ENCODE measurements around the gene SYTL3.
"Not testable (repeated sequence)": the region's sequence is repeated elsewhere in the genome, so short reads cannot be mapped to it uniquely, and the experiment has no call there.

Gene SYTL3

GRCh38 chr6:158665332-158665731 lies 15.5 kb downstream of the SYTL3 start:
- no peak for DNase-seq

GRCh38 chr6:158666628-158667359 lies 16.9 kb downstream of the SYTL3 start:
- DNase-seq = peak; percentile 98

GRCh38 chr6:158667360-158667981 lies 17.6 kb downstream of the SYTL3 start:
- DNase-seq = no peak

GRCh38 chr6:158668707-158669103 lies 18.9 kb downstream of the SYTL3 start:
- no peak for DNase-seq

- no peak for DNase-seq
Measured at GRCh38 chr6:158669145-158670035, 19.5 kb downstream of the SYTL3 start.

DNA sequence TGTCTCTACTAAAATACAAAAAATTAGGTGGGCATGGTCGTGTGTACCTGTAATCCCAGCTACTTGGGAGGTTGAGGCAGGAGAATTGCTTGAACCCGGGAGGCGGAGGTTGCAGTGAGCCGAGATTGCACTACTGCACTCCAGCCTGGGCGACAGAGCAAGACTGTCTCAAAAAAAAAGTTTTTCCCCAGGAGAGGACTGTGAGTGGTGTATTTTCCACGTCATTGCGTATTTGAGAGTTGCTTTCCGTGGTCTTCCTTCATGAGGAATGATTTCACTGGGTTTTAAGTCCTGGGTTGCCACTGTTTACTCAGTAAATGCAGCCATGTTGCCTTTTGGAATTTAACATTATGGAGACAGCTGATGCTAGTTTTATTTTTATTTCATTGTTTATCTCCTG lies 22.3 kb downstream of the SYTL3 start:
- not testable (repeated sequence) for DNase-seq

GRCh38 chr6:158672726-158673125 lies 22.9 kb downstream of the SYTL3 start:
- no peak for DNase-seq

DNA sequence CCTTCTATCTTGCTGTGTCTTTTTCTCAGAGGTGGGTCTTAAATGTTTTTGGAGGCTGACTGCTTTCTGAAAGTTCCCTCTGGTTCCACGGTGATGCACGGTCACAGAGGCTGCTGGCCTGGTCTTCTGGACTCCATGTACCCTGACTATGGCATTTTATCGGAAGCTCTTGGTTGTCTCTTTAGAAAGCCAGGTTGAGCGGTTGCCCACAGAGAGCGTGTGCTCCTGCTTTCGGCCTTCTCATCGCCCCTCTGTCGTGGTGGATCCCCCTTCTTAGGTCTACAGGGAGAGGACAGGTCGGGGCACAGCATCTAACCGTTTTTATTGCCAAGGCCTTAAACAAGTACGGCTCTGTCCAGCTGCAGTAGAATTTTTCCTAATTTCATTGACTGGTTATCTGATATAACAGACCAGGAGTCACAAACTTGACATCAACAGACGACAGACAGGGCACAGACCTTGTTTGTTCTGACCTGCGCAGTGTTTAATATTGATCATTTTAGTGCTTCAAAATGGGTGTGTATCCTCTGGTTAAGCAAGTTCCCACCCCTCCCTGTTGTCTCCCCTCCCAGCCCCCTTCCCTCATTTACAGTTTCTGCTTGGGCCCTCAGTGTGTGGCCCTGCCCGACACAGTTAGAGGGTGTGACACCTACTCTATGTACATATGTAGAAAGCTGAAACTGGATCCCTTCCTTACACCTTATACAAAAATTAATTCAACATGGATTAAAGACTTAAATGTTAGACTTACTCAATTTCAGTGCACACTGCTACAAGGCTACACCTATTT lies 24.7 kb downstream of the SYTL3 start:
- DNase-seq = no peak

DNA sequence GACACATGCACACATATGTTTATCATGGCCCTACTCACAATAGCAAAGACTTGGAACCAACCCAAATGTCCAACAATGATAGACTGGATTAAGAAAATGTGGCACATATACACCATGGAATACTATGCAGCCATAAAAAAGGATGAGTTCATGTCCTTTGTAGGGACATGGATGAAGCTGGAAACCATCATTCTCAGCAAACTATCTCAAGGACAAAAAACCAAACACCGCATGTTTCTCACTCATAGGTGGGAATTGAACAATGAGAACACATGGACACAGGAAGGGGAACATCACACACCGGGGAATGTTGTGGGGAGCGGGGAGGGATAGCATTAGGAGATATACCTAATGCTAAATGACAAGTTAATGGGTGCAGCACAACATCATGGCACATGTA lies 27.2 kb downstream of the SYTL3 start:
- DNase-seq = not testable (repeated sequence)

DNA sequence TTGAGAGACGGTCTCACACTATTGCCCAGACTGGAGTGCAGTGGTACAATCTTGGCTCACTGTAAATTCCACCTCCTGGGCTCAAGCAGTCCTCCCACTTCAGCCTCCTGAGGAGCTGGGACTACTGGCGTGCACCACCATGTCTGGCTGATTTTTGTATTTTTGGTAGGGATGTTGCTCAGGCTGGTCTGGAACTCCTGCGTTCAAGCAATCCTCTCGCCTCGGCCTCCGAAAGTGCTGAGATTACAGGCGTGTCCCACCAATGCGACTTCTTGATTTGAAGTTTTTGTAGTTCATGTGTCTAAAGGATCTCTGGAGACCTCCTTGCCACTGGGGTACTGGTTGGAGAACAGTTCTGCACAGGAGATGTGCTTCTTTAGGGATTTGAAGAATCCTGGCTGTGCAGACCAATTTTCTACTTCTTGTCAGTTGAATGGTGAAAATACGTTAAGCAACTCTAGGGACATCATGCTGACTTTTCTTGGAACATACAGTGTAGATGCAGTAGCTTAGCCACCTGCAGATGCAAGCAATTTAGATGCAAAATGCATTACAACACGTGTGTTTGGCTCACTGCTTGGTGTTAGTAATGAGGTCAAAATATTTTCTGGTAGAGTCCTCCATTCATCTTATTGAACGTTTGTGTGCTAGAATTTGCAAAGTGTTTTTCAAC lies 28.2 kb downstream of the SYTL3 start:
- DNase-seq = no peak

- DNase-seq = no peak
Measured at GRCh38 chr6:158680015-158680414, 30.2 kb downstream of the SYTL3 start.

- no peak for DNase-seq
Measured at GRCh38 chr6:158680481-158680880, 30.6 kb downstream of the SYTL3 start.

DNA sequence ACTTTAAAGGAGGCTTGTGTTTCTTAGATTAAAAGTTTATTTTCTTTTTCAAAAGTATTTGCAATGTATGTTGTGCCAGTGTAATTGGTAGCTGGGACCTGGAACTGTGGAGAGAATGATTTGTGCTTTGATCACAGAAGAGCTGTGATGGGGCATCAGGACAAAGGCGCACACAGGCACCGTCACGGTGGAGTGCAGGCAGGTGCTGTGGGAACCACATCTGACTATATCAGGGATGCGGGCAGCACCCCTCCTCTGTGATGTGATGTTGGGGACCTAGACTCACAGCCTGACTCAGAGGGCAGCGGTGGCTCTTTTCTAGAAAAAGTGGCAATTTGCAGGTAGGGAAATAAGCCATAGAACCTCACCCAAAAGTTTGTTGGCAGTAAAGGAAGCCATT lies 34.5 kb downstream of the SYTL3 start:
- DNase-seq = no peak

DNA sequence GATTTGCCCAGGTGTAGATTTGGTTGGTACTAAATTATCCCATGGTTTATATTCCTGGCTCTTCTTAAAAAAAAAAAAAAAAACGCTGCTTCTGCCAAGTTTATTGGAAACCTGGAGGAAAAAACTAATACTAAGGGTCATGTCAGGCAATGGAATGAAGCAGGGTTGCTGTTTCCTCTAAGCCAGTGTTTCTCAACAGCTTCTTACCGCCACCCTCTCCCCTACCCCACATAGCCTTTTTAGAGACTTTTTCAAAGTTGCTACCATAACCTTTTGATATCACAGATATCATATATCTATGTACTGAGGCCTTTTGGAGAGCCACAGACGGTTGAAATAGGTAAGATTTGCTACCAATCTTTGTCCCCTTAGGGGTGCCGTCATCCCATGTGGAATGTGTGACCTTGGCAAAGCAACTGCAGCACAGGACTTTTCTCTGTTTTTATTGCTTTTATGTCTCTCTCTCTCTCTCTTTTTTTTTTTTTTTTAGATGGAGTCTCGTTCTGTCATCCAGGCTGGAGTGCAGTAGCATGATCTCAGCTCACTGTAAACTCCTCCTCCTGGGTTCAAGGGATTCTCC lies 35.0 kb downstream of the SYTL3 start:
- DNase-seq = no peak

DNA sequence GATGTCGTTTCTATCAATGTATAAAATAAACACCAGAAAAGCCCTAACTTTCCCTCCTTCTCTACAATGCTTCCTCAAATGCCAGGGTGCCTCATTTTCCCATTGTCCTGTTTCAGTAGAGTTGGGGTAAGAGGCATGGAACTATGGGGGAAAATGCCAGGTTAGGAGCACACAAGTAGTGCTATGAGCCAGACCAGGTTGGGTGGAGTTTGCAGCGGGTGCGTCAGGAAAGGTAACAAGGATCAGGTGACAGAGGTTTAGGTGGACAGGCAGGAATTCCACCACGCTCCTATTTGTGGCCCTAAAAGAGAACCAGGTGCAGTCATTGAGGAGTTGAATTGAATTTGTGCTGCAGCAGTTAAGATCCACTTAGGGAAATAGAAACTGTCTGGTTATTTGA lies 36.5 kb downstream of the SYTL3 start:
- no peak for DNase-seq

DNA sequence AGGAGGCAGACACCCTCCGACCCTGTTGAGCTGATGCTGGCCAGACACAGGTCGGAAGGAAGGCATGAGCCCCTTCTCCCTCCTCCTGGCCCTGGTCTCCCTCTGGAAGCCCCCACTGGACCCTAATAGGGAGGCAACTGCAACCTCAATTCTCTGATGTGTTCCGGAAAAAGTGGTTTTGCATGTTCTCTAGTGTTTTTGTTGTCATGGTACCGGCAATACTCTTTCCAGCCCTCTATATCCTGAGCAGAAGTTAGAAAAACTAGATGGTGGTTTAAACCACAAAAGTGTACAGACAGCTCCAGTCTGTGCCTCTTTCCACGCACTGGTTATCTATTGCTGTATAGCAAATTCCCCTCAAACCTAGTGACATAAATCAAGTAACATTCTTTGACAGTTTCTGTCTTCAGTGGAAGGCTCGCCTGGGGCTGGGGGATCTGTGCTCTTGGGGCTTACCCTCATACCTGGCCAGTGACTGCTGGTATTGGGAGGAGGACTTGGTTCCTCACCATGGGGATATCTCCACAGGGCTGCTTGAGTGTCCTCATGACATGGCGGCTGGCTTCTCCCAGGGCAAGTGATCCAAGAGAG lies 37.0 kb downstream of the SYTL3 start:
- peak; percentile 34 for DNase-seq

DNA sequence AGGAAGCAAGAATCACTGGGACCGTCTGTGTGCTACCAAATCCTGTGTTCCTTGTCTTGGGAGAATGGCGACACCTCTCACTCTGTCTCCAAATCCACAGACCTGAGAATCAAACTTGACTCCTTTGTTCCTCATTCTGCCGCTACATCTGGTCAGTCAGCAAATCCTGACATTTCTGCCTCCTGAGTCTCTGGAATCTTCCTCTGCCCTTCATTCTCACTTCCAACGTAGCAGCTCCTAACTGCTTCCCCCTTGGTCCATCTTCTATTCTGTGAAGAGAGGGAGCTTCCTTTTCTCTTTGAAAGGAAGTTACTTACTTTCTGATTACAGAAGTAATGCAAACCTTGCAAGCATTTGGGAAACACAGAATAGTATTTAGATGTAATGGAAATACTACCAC lies 37.7 kb downstream of the SYTL3 start:
- no peak for DNase-seq

- no peak for DNase-seq
Measured at GRCh38 chr6:158688860-158689259, 39.0 kb downstream of the SYTL3 start.

DNA sequence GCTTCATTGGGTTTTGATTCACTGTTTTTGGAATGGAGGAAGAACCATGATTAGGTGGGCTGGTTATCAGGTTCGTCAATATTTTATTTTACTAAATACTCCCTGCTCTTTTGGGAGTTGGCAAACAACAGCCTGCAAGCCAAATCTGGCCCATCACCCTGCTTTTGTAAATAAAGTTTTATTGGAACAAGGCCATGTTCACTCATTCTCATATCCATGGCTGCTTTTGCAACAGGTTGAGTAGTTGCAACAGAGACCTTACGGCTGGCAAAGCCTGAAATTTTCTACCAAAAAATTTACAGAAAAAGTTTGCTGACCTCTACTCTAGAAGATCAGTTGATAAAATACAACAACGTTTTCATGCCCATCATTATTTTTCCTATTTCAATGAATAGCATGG lies 45.1 kb downstream of the SYTL3 start:
- DNase-seq = no peak

- no peak for DNase-seq
Measured at GRCh38 chr6:158697811-158698210, 48.0 kb downstream of the SYTL3 start.

- DNase-seq = no peak
Measured at GRCh38 chr6:158698931-158699330, 49.1 kb downstream of the SYTL3 start.

DNA sequence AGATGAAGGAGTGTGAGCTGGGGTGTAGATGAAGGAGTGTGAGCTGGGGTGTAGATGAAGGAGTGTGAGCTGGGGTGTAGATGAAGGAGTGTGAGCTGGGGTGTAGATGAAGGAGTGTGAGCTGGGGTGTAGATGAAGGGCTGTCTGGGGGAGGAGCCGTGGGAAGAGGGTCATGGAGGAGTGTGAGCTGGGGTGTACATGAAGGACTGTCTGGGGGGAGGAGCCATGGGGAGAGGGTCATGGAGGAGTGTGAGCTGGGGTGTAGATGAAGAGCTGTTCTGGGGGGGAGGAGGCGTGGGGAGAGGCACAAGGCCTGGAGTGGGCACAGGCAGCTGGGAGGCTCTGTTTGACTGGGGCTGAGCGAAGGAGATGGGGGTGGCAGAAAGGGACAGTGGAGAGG lies 51.4 kb downstream of the SYTL3 start:
- DNase-seq = not testable (repeated sequence)
